PFSK-1 (cell line): Measurements from ENCODE around the gene SP140.

Experiments
- POLR2AphosphoS5 ChIP-seq: IDR thresholded peaks from 2 replicates; pipeline ENCODE4 v1.6.1; 2012; ENCODE audit warnings: low read depth, mild to moderate bottlenecking, control low read depth, low read length, moderate library complexity
- TAF1 ChIP-seq: IDR thresholded peaks from 2 replicates; pipeline ENCODE4 v1.6.1; 2012; ENCODE audit warnings: low read length, control low read depth, borderline replicate concordance; ENCODE audit not compliant: insufficient read depth
- TF ChIP-seq, protein P1 (sequence below), 2 experiments: IDR thresholded peaks; 2 replicates each; pipeline versions ENCODE4 v1.6.1 to v1.8.0; 2011 to 2012; ENCODE audit warnings: low read depth in 2 of 2, low read length in 2 of 2, control low read depth in 1 of 2, inconsistent platforms in 1 of 2, mild to moderate bottlenecking in 1 of 2, moderate library complexity in 1 of 2; ENCODE audit not compliant: insufficient read depth in 1 of 2

DNA sequence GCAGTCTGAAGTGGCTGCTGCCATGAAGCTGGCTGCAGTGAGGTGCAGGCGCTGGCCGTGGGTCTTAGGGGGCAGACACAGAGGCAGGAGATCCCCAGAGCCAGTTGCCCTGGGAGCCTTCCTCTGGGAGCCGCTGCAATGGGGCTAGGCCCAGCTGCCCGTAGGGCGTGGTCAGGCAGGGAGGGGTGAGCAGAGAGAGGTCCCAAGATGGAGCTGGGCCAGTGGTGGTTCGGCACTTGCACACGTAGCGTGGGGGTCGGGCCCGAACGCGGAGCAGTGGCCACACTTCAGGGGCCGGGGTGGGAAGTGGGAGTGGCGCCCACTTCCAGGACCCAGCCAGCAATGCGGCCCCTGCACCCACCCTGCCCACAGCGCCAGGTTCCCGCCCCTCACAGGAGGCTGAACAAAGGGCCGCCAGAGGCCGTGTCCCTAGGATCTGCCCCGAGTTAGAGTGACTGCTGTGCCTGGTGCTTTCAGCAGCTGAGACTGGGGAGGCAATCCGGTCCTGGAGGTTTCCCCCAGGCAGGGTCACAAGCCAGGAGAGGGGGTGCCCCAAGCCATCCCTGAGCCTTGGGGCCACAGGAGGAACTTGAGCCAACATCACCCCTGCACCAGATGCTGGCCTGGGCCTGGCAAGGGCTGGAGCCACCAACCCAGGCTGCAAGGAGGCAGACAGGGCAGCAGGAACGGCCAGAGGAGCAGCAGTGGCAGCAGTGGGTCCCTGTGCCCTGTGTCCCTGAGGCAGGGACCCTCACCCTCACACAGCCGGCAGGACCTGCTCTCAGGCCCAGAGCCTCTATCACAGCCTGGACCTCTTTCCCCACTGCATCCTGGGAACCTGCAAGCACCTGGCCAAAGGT lies 80.1 kb downstream of the SP140 start:
- TF ChIP-seq, protein P1, sequence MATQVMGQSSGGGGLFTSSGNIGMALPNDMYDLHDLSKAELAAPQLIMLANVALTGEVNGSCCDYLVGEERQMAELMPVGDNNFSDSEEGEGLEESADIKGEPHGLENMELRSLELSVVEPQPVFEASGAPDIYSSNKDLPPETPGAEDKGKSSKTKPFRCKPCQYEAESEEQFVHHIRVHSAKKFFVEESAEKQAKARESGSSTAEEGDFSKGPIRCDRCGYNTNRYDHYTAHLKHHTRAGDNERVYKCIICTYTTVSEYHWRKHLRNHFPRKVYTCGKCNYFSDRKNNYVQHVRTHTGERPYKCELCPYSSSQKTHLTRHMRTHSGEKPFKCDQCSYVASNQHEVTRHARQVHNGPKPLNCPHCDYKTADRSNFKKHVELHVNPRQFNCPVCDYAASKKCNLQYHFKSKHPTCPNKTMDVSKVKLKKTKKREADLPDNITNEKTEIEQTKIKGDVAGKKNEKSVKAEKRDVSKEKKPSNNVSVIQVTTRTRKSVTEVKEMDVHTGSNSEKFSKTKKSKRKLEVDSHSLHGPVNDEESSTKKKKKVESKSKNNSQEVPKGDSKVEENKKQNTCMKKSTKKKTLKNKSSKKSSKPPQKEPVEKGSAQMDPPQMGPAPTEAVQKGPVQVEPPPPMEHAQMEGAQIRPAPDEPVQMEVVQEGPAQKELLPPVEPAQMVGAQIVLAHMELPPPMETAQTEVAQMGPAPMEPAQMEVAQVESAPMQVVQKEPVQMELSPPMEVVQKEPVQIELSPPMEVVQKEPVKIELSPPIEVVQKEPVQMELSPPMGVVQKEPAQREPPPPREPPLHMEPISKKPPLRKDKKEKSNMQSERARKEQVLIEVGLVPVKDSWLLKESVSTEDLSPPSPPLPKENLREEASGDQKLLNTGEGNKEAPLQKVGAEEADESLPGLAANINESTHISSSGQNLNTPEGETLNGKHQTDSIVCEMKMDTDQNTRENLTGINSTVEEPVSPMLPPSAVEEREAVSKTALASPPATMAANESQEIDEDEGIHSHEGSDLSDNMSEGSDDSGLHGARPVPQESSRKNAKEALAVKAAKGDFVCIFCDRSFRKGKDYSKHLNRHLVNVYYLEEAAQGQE (IDR thresholded peaks at IDR 0.05; ENCODE audit: insufficient read depth in 1 of 2, low read depth in 2 of 2, low read length in 2 of 2) = no peak
- TF ChIP-seq POLR2AphosphoS5 (no peak), TAF1 (no peak)
